GM06990 (cell line): ENCODE results near the gene KIF2A.

Experiments used
- DNase-seq: peaks from one replicate; pipeline ENCODE4 v3.0.0-alpha.2; 2011; ENCODE audit not compliant: insufficient read length; ENCODE audit errors: extremely low read depth
- H3K27me3 ChIP-seq: replicated peaks from 2 replicates; pipeline ENCODE4 v1.6.0; 2011; ENCODE audit warnings: low read length; ENCODE audit not compliant: control insufficient read depth, insufficient read depth
- H3K36me3 ChIP-seq: 2 replicates; pipeline ENCODE4 v1.5.1; 2011; ENCODE audit warnings: low read length; ENCODE audit not compliant: control insufficient read depth, insufficient read depth
- H3K4me3 ChIP-seq: replicated peaks from 2 replicates; pipeline ENCODE4 v1.5.1; 2011; ENCODE audit warnings: low read depth, mild to moderate bottlenecking, control low read depth, low read length
- TF ChIP-seq, protein P1 (sequence below): IDR thresholded peaks from 2 replicates; pipeline ENCODE4 v1.5.1; 2011; ENCODE audit warnings: low read length, control low read depth, mild to moderate bottlenecking, inconsistent platforms; ENCODE audit not compliant: insufficient read depth, poor library complexity, severe bottlenecking

KIF2A gene

DNA sequence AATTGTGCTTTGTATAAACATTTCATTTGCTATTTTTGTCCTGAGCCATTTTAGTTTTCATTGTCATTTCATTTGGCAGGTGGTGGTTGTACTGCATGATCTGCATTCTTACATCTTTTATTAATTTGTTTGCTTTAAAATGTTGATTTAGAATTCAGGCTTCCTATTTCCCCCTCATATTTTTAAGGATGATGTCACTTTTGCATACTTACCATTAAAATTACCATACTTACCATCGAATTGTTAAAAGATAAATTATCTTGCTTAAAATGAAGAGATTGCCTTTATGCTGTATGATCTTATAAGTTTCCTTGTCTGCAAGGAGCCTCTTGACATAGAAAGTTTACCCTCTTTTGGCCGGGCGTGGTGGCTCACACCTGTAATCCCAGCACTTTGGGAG lies 66.6 kb downstream of the KIF2A start:
- H3K4me3 ChIP-seq, result no peak overlapping the region
- peaks cover 5% of the 10 kb centered on the region for H3K36me3 ChIP-seq
- DNase-seq, result no peak
- TF ChIP-seq, protein P1, sequence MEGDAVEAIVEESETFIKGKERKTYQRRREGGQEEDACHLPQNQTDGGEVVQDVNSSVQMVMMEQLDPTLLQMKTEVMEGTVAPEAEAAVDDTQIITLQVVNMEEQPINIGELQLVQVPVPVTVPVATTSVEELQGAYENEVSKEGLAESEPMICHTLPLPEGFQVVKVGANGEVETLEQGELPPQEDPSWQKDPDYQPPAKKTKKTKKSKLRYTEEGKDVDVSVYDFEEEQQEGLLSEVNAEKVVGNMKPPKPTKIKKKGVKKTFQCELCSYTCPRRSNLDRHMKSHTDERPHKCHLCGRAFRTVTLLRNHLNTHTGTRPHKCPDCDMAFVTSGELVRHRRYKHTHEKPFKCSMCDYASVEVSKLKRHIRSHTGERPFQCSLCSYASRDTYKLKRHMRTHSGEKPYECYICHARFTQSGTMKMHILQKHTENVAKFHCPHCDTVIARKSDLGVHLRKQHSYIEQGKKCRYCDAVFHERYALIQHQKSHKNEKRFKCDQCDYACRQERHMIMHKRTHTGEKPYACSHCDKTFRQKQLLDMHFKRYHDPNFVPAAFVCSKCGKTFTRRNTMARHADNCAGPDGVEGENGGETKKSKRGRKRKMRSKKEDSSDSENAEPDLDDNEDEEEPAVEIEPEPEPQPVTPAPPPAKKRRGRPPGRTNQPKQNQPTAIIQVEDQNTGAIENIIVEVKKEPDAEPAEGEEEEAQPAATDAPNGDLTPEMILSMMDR, result no peak
- H3K27me3 ChIP-seq, result no peaks in the 10 kb centered on the region

DNA sequence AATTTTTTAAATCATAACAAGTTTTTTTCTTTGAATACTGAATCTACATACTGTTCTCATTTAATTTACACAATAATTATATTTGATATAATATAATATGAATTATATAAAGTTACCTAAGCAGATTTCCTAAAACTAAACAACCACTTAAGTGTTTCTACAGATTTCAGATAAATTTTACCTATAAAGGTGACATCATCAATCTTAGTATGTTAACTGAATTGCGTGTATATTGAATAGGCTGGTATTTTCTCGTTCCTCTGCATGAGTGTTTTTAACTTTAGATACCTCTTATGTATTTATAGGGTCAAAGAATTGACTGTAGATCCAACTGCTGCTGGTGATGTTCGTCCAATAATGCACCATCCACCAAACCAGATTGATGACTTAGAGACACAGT lies 67.4 kb downstream of the KIF2A start:
- TF ChIP-seq, protein P1, result no peak
- no peak for DNase-seq
- Histone ChIP-seq H3K4me3 (no peak overlapping the region), H3K27me3 (no peaks in the 10 kb centered on the region), H3K36me3 (peaks cover 5% of the 10 kb centered on the region)

DNA sequence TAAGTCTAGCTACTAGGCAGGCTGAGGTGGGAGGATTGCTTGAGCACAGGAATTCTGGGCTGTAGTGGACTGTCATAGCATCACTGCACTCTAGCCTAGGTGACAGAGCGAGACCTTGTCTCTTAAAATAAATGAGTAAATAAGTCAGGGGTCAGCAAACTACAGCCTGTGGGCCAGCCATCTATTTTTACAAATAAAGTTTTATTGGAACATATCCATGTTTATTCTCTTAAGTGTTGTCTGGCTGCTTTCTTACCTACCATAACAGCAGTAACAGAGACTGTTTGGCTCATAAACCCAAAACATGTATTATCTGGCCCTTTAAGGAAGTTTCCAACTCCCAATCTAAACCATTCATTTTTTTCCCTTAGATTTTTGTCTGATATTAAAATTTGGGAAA lies 68.1 kb downstream of the KIF2A start:
- peaks cover 7% of the 10 kb centered on the region for H3K36me3 ChIP-seq
- no peak for DNase-seq

DNA sequence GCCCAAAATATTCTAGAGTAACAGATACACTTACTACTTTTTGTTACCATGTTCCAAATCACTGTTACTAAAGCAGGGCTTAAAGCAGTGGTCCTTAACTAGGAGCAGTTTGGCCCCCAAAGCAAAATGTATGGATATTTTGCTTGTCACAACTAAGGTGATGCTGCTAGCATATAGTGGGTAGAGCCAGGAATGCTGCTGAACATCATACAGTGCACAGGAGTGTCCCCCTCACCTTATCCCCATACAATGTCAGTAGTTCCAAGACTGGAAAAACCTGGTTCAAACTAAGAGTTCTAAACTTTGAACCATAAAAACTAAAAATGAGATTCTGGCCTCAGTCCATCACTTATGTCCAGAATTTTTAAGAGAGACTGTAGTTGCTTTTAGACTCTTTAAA lies 69.6 kb downstream of the KIF2A start:
- no peak overlapping the region for H3K4me3 ChIP-seq
- peaks cover 5% of the 10 kb centered on the region for H3K36me3 ChIP-seq
- TF ChIP-seq, protein P1, result no peak
- no peak for DNase-seq
- H3K27me3 ChIP-seq, result no peaks in the 10 kb centered on the region

More for the DNA sequence above, 68.1 kb downstream of the KIF2A start:
- Histone ChIP-seq H3K27me3 (no peaks in the 10 kb centered on the region), H3K4me3 (no peak overlapping the region)
- TF ChIP-seq, protein P1, result no peak

DNA sequence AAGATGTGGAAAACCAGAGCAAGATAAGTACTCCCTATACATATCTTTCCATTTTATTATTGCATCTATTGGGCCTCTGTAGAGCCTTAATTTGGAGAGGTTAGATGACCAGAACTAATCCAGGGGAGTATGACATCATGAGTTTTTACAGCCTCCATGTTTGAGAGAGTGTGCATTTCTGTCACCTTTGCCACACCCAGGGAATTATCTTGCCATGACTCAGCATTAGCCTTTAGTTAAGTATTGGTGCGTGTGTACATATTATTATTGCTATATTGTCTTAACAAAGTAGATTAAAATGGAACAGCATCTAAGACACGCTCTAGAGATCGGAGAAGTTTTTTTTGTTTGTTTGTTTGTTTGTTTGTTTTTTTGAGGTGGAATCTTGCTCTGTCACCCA lies 70.1 kb downstream of the KIF2A start:
- Histone ChIP-seq H3K4me3 (no peak overlapping the region), H3K36me3 (peaks cover 5% of the 10 kb centered on the region), H3K27me3 (no peaks in the 10 kb centered on the region)
- no peak for DNase-seq
- TF ChIP-seq, protein P1, result no peak

DNA sequence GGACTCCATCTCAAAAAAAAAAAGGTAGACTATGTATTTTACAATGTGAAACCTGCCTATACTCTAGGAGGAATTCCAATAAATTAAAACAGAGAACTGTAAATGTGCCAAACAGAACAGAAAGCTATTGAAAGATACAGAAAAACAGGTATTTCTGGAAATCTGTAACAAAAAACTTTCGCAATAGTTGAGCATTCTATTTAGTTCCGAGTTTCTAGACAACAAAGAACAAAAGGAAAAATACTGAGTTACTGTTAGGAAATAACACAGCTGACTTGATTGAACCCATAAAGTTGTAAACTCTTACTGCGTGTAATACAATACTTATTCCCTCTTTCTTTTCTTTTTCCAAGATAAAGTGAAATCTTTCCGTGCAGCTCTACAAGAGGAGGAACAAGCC lies 79.1 kb downstream of the KIF2A start:
- H3K4me3 ChIP-seq, result no peak overlapping the region
- DNase-seq, result no peak
- H3K36me3 ChIP-seq, result peaks cover 9% of the 10 kb centered on the region
- no peaks in the 10 kb centered on the region for H3K27me3 ChIP-seq
- TF ChIP-seq, protein P1, result no peak
